PC-3 (cell line): ENCODE results near the gene DAPP1. TPM values are rescaled to one million over a fixed set of nuclear protein-coding genes. Genes with fewer than 3 reads are reported as not detected.

Experiments
- ATAC-seq: fragments of 200-7000 bp; cut with Tn5 transposase; 2 replicates; pipeline ENCODE4 v1.9.1; 2020; ENCODE audit warnings: mild to moderate bottlenecking, moderate library complexity
- BruUV-seq: library from RNA; stranded (reverse); fragments of 400-500 nt; replicated peaks from 2 replicates; lab custom pipeline; 2021; lab: Mats Ljungman, UMichigan
- CTCF ChIA-PET: fragments of 300-600 bp; sonication (Branson Sonifier 250); formaldehyde crosslinking; loops from one replicate; lab custom pipeline; 2022; ENCODE audit warnings: antibody characterized with exemption; lab: Charles Lee
- POLR2A ChIA-PET: fragments of 300-600 bp; sonication (Branson Sonifier 250); formaldehyde crosslinking; loops from one replicate; lab custom pipeline; 2022; ENCODE audit warnings: antibody characterized with exemption; ENCODE audit not compliant: unreplicated experiment; lab: Charles Lee
- DNase-seq: peaks from one replicate; pipeline ENCODE4 v3.0.0-alpha.2; 2015
- H2AFZ ChIP-seq: fragments of 300-600 bp; sonication (generic); 2 replicates; pipeline ENCODE4 v1.6.0; 2016; ENCODE audit warnings: antibody characterized with exemption, low read length
- H3F3A ChIP-seq: fragments of 300-600 bp; sonication (generic); one replicate; pipeline ENCODE4 v1.6.0; 2017; ENCODE audit warnings: antibody characterized with exemption, low read length, control low read depth, mild to moderate bottlenecking; ENCODE audit not compliant: unreplicated experiment
- H3K27ac ChIP-seq: fragments of 300-600 bp; sonication (generic); 2 replicates; pipeline ENCODE4 v1.5.1; 2016; ENCODE audit warnings: mild to moderate bottlenecking, low read length
- H3K27me3 ChIP-seq: fragments of 300-600 bp; sonication (generic); 2 replicates; pipeline ENCODE4 v1.6.1; 2016; ENCODE audit warnings: low read length, mixed read lengths
- H3K36me3 ChIP-seq: fragments of 300-600 bp; sonication (generic); 2 replicates; pipeline ENCODE4 v1.6.1; 2016; ENCODE audit warnings: low read depth, mixed run types, low read length, mixed read lengths
- H3K4me1 ChIP-seq: fragments of 300-600 bp; sonication (generic); 2 replicates; pipeline ENCODE4 v1.5.1; 2016; ENCODE audit warnings: low read length; ENCODE audit not compliant: insufficient read depth
- H3K4me2 ChIP-seq: fragments of 300-600 bp; sonication (generic); 2 replicates; pipeline ENCODE4 v1.6.0; 2016; ENCODE audit warnings: low read length
- H3K4me3 ChIP-seq: fragments of 300-600 bp; sonication (generic); 2 replicates; pipeline ENCODE4 v1.5.1; 2016; ENCODE audit warnings: mild to moderate bottlenecking, low read length, mixed read lengths
- H3K79me2 ChIP-seq: fragments of 300-600 bp; sonication (generic); 2 replicates; pipeline ENCODE4 v1.6.1; 2017; ENCODE audit warnings: low read length, mixed read lengths
- H3K9ac ChIP-seq: fragments of 300-600 bp; sonication (generic); 2 replicates; pipeline ENCODE4 v1.6.0; 2016; ENCODE audit warnings: mild to moderate bottlenecking, low read length
- H3K9me2 ChIP-seq: fragments of 300-600 bp; sonication (generic); replicated peaks from 2 replicates; pipeline ENCODE4 v1.6.1; 2016; ENCODE audit warnings: mixed run types, low read length, mixed read lengths
- H3K9me3 ChIP-seq: fragments of 300-600 bp; sonication (generic); 2 replicates; pipeline ENCODE4 v1.6.1; 2016; ENCODE audit warnings: low read length, mixed read lengths
- H4K20me1 ChIP-seq: fragments of 300-600 bp; sonication (generic); 2 replicates; pipeline ENCODE4 v1.6.1; 2016; ENCODE audit warnings: low read length, mixed read lengths
- CTCF ChIP-seq: fragments of 300-600 bp; sonication (generic); conservative IDR thresholded peaks from 2 replicates; pipeline ENCODE4 v1.5.1; 2017; ENCODE audit warnings: antibody characterized with exemption, low read depth, mild to moderate bottlenecking, low read length
- EZH2 ChIP-seq: fragments of 300-600 bp; sonication (generic); IDR thresholded peaks from one replicate; pipeline ENCODE4 v1.6.1; 2017; ENCODE audit warnings: antibody characterized with exemption, mild to moderate bottlenecking, low read length; ENCODE audit not compliant: unreplicated experiment
- EZH2phosphoT487 ChIP-seq: fragments of 300-600 bp; sonication (generic); IDR thresholded peaks from 2 replicates; pipeline ENCODE4 v1.6.1; 2018; ENCODE audit warnings: mild to moderate bottlenecking, antibody characterized with exemption, low read length, borderline replicate concordance
- intact Hi-C: fragments of 100-400 bp; cut with micrococcal nuclease; formaldehyde crosslinking; loops from 2 replicates; pipeline ENCODE4 v1.9.0; 2023
- total RNA-seq: library from RNA; depleted of rRNA; stranded (reverse); fragments of >200 nt; gene quantifications from 2 replicates; pipeline ENCODE4 v1.2.3, GENCODE V29; 2014

DAPP1 gene
- total RNA-seq, 1 experiment from 2014 or later = 11.6 TPM

DNA sequence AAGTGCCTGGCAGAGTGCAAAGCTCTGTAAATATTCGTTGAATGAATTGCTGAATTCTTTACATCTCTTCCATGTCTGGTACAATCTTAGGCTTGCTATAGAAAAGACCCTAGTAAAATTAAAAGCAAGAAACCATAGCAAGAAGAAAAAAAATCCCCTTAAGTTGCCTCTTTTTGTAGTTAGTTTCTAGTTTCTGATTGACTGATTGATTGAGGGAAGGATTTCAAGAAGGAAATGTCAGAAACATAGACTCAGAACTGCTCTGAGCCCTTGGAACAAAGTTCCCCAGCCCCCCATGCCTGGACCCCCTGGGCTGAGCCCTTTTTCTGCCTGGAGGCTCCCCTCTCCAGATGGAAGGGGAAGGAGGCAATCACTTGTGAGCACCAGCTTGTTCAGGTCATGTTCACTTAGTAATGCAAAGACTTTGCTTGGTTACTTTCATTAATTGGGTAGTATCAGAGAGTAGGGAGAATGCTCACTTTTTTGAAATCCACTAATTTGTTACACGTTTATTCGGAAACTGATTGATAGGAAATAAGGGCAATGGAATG, 35.6 kb downstream of the DAPP1 start:
- DNase-seq = no peak
- H4K20me1 ChIP-seq = no peaks in the 10 kb centered on the region
- BruUV-seq = no TSS peak
- no peak for TF ChIP-seq CTCF
- TF ChIP-seq EZH2 = no peak
- no peak for TF ChIP-seq EZH2phosphoT487
- H3F3A ChIP-seq = no peaks in the 10 kb centered on the region
- ChIA-PET POLR2A (no interaction called here), CTCF (no interaction called here)
- H3K36me3 ChIP-seq = no peaks in the 10 kb centered on the region
- H3K4me2 ChIP-seq = no peak overlapping the region
- no peaks in the 10 kb centered on the region for H3K79me2 ChIP-seq
- no peaks in the 10 kb centered on the region for H3K9me3 ChIP-seq
- H3K4me3 ChIP-seq = no peak overlapping the region
- no peak for ATAC-seq
- no peaks in the 10 kb centered on the region for H3K9me2 ChIP-seq
- H3K27me3 ChIP-seq = no peaks in the 10 kb centered on the region
- no peak overlapping the region for H3K27ac ChIP-seq
- H3K9ac ChIP-seq = no peak overlapping the region
- no peak overlapping the region for H2AFZ ChIP-seq
- H3K4me1 ChIP-seq = peaks cover 11% of the 10 kb centered on the region
- intact Hi-C loops = no loop called here

DNA sequence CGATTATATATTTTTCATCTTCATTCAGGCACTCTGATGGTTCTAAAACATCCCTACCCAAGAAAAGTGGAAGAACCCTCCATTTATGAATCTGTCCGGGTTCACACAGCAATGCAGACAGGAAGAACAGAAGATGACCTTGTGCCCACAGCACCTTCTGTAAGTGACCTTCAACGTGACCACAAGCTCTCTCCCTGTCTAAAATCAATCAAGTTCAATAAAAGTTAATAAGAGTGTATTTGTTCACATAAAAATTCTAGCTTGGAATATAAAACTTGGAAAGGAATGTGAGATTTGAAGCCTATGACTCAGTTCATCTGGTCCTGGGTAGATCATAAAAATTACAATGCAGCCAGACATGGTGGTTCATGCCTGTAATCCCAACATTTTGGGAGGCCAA, 36.6 kb downstream of the DAPP1 start:
- H3K9me3 ChIP-seq = no peaks in the 10 kb centered on the region
- H4K20me1 ChIP-seq = no peaks in the 10 kb centered on the region
- TF ChIP-seq CTCF (no peak), EZH2phosphoT487 (no peak), EZH2 (no peak)
- POLR2A ChIA-PET = no interaction called here
- no peak overlapping the region for H3K9ac ChIP-seq
- no peaks in the 10 kb centered on the region for H3F3A ChIP-seq
- H2AFZ ChIP-seq = no peak overlapping the region
- intact Hi-C loops = no loop called here
- no peak overlapping the region for H3K4me3 ChIP-seq
- ATAC-seq (no peak), DNase-seq (no peak)
- BruUV-seq = no TSS peak
- no peaks in the 10 kb centered on the region for H3K27me3 ChIP-seq
- H3K9me2 ChIP-seq = no peaks in the 10 kb centered on the region
- no peak overlapping the region for H3K4me2 ChIP-seq
- no peak overlapping the region for H3K27ac ChIP-seq
- peaks cover 11% of the 10 kb centered on the region for H3K4me1 ChIP-seq
- no peaks in the 10 kb centered on the region for H3K79me2 ChIP-seq
- no peaks in the 10 kb centered on the region for H3K36me3 ChIP-seq
- CTCF ChIA-PET = no interaction called here

GRCh38 chr4:99853999-99854398, 37.4 kb downstream of the DAPP1 start:
- no peak for ATAC-seq

More at GRCh38 chr4:99853999-99854398, 37.4 kb downstream of the DAPP1 start:
- no peak overlapping the region for H3K4me3 ChIP-seq
- no peak overlapping the region for H3K9ac ChIP-seq
- DNase-seq = no peak
- intact Hi-C loops = no loop called here
- no peak overlapping the region for H3K4me2 ChIP-seq
- no peaks in the 10 kb centered on the region for H3F3A ChIP-seq
- TF ChIP-seq EZH2 (no peak), CTCF (no peak), EZH2phosphoT487 (no peak)
- H3K9me2 ChIP-seq = no peaks in the 10 kb centered on the region
- H4K20me1 ChIP-seq = no peaks in the 10 kb centered on the region
- peaks cover 11% of the 10 kb centered on the region for H3K4me1 ChIP-seq
- H3K36me3 ChIP-seq = no peaks in the 10 kb centered on the region
- no peaks in the 10 kb centered on the region for H3K9me3 ChIP-seq
- no peak overlapping the region for H3K27ac ChIP-seq
- H3K79me2 ChIP-seq = no peaks in the 10 kb centered on the region
- ChIA-PET CTCF (no interaction called here), POLR2A (no interaction called here)
- H2AFZ ChIP-seq = no peak overlapping the region
- BruUV-seq = no TSS peak
- no peaks in the 10 kb centered on the region for H3K27me3 ChIP-seq
